Iris pigment epithelial cell (primary cell): ENCODE measurements around the gene AHNAK.
A peak's percentile ranks its signal among the peaks of the same experiment; 100 is the strongest.
"Not testable (repeated sequence)": the region's sequence is repeated elsewhere in the genome, so short reads cannot be mapped to it uniquely, and the experiment has no call there.

ENCODE experiments used
- DNase-seq: peaks from one replicate; pipeline ENCODE4 v3.0.0-alpha.2; 2011; ENCODE audit warnings: low read depth

Gene AHNAK

GRCh38 chr11:62457478-62457877 lies 89.1 kb downstream of the AHNAK start:
- DNase-seq, result no peak

- DNase-seq, result no peak
Measured at GRCh38 chr11:62456630-62457029, 90.0 kb downstream of the AHNAK start.

- no peak for DNase-seq
Measured at GRCh38 chr11:62452839-62453468, 93.7 kb downstream of the AHNAK start.

GRCh38 chr11:62452261-62452660 lies 94.3 kb downstream of the AHNAK start:
- no peak for DNase-seq

GRCh38 chr11:62451241-62451621 lies 95.4 kb downstream of the AHNAK start:
- no peak for DNase-seq

- no peak for DNase-seq
Measured at GRCh38 chr11:62450543-62451240, 95.9 kb downstream of the AHNAK start.

GRCh38 chr11:62449912-62450311 lies 96.7 kb downstream of the AHNAK start:
- not testable (repeated sequence) for DNase-seq

GRCh38 chr11:62449451-62449851 lies 97.2 kb downstream of the AHNAK start:
- DNase-seq, result no peak

GRCh38 chr11:62446091-62446490 lies 100.5 kb downstream of the AHNAK start:
- DNase-seq, result no peak

- DNase-seq, result no peak
Measured at GRCh38 chr11:62445314-62445740, 101.3 kb downstream of the AHNAK start.

- no peak for DNase-seq
Measured at GRCh38 chr11:62444835-62445234, 101.8 kb downstream of the AHNAK start.

GRCh38 chr11:62444236-62444833 lies 102.3 kb downstream of the AHNAK start:
- peak; percentile 44 for DNase-seq

- no peak for DNase-seq
Measured at GRCh38 chr11:62443390-62444235, 103.0 kb downstream of the AHNAK start.

GRCh38 chr11:62439785-62440602 lies 106.6 kb downstream of the AHNAK start:
- no peak for DNase-seq

GRCh38 chr11:62438641-62439040 lies 108.0 kb downstream of the AHNAK start:
- DNase-seq, result no peak

- DNase-seq, result no peak
Measured at GRCh38 chr11:62437616-62438015, 109.0 kb downstream of the AHNAK start.

GRCh38 chr11:62435846-62436660 lies 110.6 kb downstream of the AHNAK start:
- no peak for DNase-seq

GRCh38 chr11:62433904-62434276 lies 112.7 kb downstream of the AHNAK start:
- no peak for DNase-seq

- no peak for DNase-seq
Measured at GRCh38 chr11:62433141-62433903, 113.3 kb downstream of the AHNAK start.

GRCh38 chr11:62432695-62433094 lies 113.9 kb downstream of the AHNAK start:
- DNase-seq, result no peak
